GM12873 (cell line): ENCODE data around the gene MYMK.

Experiments
- CTCF ChIP-seq: IDR thresholded peaks from 2 replicates; pipeline ENCODE4 v1.5.1; 2012; ENCODE audit warnings: low read depth, mild to moderate bottlenecking, moderate library complexity, low read length, control low read depth; ENCODE audit not compliant: insufficient read depth; ENCODE audit errors: missing control alignments

MYMK gene

DNA sequence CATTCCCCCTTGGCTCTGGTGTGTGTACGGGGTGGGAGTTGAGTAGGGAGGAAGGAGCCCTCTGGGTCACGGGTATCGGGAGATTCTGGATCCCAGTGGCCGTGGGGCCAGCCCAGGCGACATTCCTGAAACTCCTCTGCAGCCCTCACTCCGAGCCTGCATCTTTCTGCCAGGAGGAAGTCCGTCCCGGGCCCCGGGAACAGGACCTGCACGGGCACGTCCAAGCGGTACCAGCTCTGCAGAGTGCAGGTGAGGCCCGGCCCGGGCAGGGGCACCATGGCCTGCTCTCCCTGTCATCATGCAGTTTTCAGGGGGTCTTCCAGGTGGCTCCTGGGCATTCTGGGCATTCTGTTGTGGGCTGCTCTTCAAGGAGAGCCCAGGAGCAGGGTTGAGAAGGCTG, 13.4 kb upstream of the MYMK start:
- no peak for TF ChIP-seq CTCF

GRCh38 chr9:133537257-133537656, 12.5 kb upstream of the MYMK start:
- TF ChIP-seq CTCF, result no peak

DNA sequence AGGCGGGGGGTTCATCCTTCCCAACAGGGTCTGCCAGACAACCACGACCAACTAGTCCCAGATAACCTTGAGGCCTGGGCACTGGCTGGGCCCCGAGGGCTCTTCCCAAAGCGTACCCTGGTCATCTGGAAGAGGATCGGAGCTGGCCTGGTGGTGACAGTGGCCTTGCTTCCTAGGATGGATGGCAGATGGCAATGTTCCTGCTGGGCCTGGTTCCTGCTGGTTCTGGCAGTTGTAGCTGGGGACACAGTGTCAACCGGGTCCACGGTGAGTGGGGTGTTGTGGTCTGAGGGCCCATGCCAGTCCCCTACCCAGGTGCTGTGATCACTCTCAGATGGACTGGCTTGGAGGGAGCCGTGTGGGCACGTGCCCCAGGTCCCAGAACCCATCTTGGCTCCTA, 11.8 kb upstream of the MYMK start:
- TF ChIP-seq CTCF, result no peak

GRCh38 chr9:133536080-133536479, 11.3 kb upstream of the MYMK start:
- no peak for TF ChIP-seq CTCF

GRCh38 chr9:133535306-133535877, 10.6 kb upstream of the MYMK start:
- no peak for TF ChIP-seq CTCF

- TF ChIP-seq CTCF, result no peak
These were observed 9.9 kb upstream of the MYMK start, which contains the start of gene ADAMTSL2 for GRCh38 chr9:133534346-133535291. Gene ADAMTSL2, plus strand, starts transcription at chr9:133534704. Its CDS starts 2,009 bp downstream, at chr9:133536713.

DNA sequence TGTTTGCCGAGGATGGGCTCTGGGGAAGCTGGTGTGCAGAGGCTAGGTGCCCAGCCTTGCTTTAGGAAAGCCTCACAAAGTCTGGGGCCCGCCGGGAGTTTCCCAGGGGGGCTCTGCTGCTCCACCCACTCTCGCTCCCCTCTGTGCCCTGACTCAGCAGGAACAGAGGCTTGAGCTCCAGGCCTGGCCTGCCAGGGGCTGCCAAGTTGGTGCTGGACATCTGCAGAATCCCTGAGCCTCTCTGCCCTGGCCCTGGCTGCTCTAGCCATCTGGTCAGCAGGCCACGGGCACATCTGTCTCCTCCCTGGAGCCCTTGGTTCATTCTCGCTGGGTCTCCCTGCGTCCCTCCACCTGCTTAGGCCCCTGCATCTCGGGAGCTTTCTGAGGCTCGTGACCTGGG, 9.1 kb upstream of the MYMK start:
- TF ChIP-seq CTCF, result no peak
